ENCODE data around the gene UBE2G2. TPM values are rescaled to one million over a fixed set of nuclear protein-coding genes. Genes with fewer than 3 reads are reported as not detected.

Gene UBE2G2
- total RNA-seq, 1 experiment from 2014 or later: 147 TPM

DNA sequence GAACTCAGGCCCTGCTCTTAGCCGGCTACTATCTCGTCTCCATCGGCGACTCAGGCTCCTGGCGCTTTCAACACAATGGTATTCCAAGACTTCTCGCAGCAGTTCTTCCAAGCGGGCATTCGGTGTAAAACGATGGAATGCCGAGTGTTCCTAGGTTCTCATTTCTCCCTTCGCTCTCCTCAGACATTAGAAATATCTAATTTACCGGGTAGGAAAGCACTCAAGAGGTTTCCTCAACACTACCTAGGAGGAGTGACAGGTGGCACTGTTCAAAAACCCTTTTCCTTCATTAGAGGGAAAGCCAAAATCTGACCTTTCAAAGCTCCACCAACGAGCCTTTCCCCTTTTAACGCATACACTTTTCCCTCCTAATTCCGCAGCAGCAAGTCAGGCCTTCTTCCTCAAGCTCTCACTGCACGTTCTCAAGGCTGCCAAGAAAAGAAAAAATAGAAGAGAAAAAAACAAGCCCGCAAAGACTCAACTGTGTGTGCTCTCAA is 601 bp downstream of the UBE2G2 start:
- POLR2A ChIA-PET: interaction anchor here (0.6 to 5.4 kb wide), 24 partner anchors 8 to 1176 kb away, joined by 3 to 161 read pairs (median 4); partner anchors contain the start of genes PTTG1IP, SLX9 and SUMO3
- Mint-ChIP-seq H3K4me3 (ENCODE audit: unreplicated experiment) (peak overlapping the region; percentile 89), H3K4me1 (ENCODE audit: insufficient read depth, unreplicated experiment) (peaks cover 34% of the 10 kb centered on the region), H3K27ac (ENCODE audit: low read depth, unreplicated experiment) (peak overlapping the region; percentile 54), H3K27me3 (ENCODE audit: insufficient read depth, unreplicated experiment) (no peaks in the 10 kb centered on the region), H3K9me3 (ENCODE audit: unreplicated experiment) (no peaks in the 10 kb centered on the region), H3K36me3 (ENCODE audit: insufficient read depth, unreplicated experiment) (peaks cover 54% of the 10 kb centered on the region)
- peak; percentile 59 for DNase-seq (ENCODE audit: unreplicated experiment)
- TSS peak; percentile 29 for BruUV-seq (replicated peaks)
- TF ChIP-seq, protein P1, sequence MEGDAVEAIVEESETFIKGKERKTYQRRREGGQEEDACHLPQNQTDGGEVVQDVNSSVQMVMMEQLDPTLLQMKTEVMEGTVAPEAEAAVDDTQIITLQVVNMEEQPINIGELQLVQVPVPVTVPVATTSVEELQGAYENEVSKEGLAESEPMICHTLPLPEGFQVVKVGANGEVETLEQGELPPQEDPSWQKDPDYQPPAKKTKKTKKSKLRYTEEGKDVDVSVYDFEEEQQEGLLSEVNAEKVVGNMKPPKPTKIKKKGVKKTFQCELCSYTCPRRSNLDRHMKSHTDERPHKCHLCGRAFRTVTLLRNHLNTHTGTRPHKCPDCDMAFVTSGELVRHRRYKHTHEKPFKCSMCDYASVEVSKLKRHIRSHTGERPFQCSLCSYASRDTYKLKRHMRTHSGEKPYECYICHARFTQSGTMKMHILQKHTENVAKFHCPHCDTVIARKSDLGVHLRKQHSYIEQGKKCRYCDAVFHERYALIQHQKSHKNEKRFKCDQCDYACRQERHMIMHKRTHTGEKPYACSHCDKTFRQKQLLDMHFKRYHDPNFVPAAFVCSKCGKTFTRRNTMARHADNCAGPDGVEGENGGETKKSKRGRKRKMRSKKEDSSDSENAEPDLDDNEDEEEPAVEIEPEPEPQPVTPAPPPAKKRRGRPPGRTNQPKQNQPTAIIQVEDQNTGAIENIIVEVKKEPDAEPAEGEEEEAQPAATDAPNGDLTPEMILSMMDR (IDR thresholded peaks at IDR 0.05; ENCODE audit: unreplicated experiment): peak; percentile 49
- CTCF ChIA-PET: interaction anchor here (0.6 to 4.6 kb wide), 35 partner anchors 8 to 339 kb away, joined by 3 to 48 read pairs (median 5); partner anchors contain the start of genes KRTAP12-2 and SLX9
- intact Hi-C loops (cut with micrococcal nuclease): loop anchor here (1.0 to 2.0 kb wide), 5 partner anchors 46 to 328 kb away; no protein-coding TSS in a partner anchor

DNA sequence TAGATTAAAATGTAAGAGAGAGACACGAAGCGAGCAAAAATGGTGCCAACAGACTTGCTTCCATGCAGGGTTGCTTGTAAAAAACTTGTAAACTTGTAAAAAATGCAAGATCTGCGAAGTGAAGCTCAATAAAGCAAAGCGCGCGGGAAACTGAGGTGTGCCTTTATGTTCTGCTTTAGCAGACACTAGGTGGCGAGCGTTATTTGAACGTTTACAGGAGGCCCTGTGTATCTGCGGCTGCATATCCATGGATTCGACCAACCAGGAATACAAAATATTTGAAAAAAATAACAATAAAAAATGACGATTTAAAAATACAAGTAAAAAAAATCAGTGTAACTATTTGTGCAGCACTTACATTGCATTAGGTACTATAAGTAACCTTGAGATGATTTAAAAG is 1.5 kb downstream of the UBE2G2 start:
- BruUV-seq (replicated peaks): no TSS peak
- Mint-ChIP-seq H3K9me3 (ENCODE audit: unreplicated experiment) (no peaks in the 10 kb centered on the region), H3K27ac (ENCODE audit: low read depth, unreplicated experiment) (no peak overlapping the region), H3K4me3 (ENCODE audit: unreplicated experiment) (peak overlapping the region; percentile 89), H3K4me1 (ENCODE audit: insufficient read depth, unreplicated experiment) (peaks cover 34% of the 10 kb centered on the region), H3K27me3 (ENCODE audit: insufficient read depth, unreplicated experiment) (no peaks in the 10 kb centered on the region), H3K36me3 (ENCODE audit: insufficient read depth, unreplicated experiment) (peaks cover 46% of the 10 kb centered on the region)
- TF ChIP-seq, protein P1 (IDR thresholded peaks at IDR 0.05; ENCODE audit: unreplicated experiment): peak; percentile 54
- ChIA-PET CTCF (interaction anchor here (0.7 to 4.6 kb wide), 32 partner anchors 8 to 337 kb away, joined by 3 to 48 read pairs (median 5); partner anchors contain the start of genes PTTG1IP and SLX9), POLR2A (interaction anchor here (1.0 to 5.4 kb wide), 7 partner anchors 9 to 139 kb away, joined by 3 to 161 read pairs (median 7); partner anchors contain the start of genes PTTG1IP and SLX9)
- intact Hi-C loops (cut with micrococcal nuclease): loop anchor here (1.0 to 2.0 kb wide), 3 partner anchors 47 to 329 kb away; no protein-coding TSS in a partner anchor
- peak; percentile 77 for DNase-seq (ENCODE audit: unreplicated experiment)

DNA sequence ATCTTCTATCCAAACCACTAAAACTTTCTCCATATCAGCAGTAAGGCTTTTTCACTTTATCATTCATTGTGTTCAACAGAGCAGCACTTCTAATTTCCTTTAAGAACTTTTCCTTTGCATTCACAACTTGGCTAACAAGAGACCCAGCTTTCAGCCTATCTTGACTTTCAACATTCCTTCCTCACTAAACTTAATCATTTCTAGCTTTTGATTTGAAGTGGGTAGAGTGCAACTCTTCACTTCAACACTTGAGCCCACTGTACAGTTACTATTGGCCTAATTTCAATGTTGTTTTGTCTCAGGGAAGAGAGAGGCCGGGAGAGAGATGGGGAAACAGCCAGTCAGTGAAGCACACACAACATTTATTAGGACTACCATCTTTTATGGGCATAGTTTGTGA is 2.0 kb downstream of the UBE2G2 start:
- DNase-seq (ENCODE audit: unreplicated experiment): no peak
- intact Hi-C loops (cut with micrococcal nuclease): loop anchor here (1.0 to 2.0 kb wide), 3 partner anchors 47 to 329 kb away; no protein-coding TSS in a partner anchor
- Mint-ChIP-seq H3K4me3 (ENCODE audit: unreplicated experiment) (peak overlapping the region; percentile 89), H3K27me3 (ENCODE audit: insufficient read depth, unreplicated experiment) (no peaks in the 10 kb centered on the region), H3K36me3 (ENCODE audit: insufficient read depth, unreplicated experiment) (peaks cover 43% of the 10 kb centered on the region), H3K9me3 (ENCODE audit: unreplicated experiment) (no peaks in the 10 kb centered on the region), H3K27ac (ENCODE audit: low read depth, unreplicated experiment) (no peak overlapping the region), H3K4me1 (ENCODE audit: insufficient read depth, unreplicated experiment) (peaks cover 34% of the 10 kb centered on the region)
- no TSS peak for BruUV-seq (replicated peaks)
- ChIA-PET CTCF (interaction anchor here (0.6 to 4.6 kb wide), 29 partner anchors 8 to 338 kb away, joined by 3 to 48 read pairs (median 5); partner anchors contain the start of genes PTTG1IP and SLX9), POLR2A (interaction anchor here (1.0 to 5.4 kb wide), 5 partner anchors 38 to 139 kb away, joined by 3 to 161 read pairs (median 12); partner anchors contain the start of genes PTTG1IP and SLX9)
- TF ChIP-seq, protein P1 (IDR thresholded peaks at IDR 0.05; ENCODE audit: unreplicated experiment): no peak

DNA sequence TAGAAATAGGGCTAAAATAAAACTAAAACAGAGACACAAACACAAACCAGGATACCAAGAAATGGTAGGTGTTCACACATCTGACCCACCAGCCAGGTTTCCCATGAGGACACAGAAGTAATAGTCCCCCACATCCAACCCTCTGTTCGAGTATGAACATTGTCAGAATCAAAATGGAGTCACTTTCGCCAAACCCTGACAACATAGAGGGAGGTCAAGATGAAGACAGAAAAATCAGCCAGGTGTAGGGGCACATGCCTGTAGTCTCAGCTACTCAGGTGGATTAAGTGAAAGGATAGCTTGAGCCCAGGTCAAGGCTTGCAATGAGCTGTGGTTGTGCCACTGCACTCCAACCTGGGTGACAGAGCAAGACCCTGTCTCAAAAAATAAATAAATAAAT is 3.8 kb downstream of the UBE2G2 start:
- Mint-ChIP-seq H3K4me1 (ENCODE audit: insufficient read depth, unreplicated experiment) (peaks cover 29% of the 10 kb centered on the region), H3K27ac (ENCODE audit: low read depth, unreplicated experiment) (no peak overlapping the region), H3K4me3 (ENCODE audit: unreplicated experiment) (no peak overlapping the region), H3K36me3 (ENCODE audit: insufficient read depth, unreplicated experiment) (peaks cover 47% of the 10 kb centered on the region), H3K9me3 (ENCODE audit: unreplicated experiment) (no peaks in the 10 kb centered on the region), H3K27me3 (ENCODE audit: insufficient read depth, unreplicated experiment) (no peaks in the 10 kb centered on the region)
- ChIA-PET CTCF (interaction anchor here (0.7 kb wide), 1 partner anchor 22 kb away, joined by 3 read pairs; no protein-coding TSS in a partner anchor), POLR2A (no interaction called here)
- intact Hi-C loops (cut with micrococcal nuclease): no loop called here
- no peak for DNase-seq (ENCODE audit: unreplicated experiment)
- no TSS peak for BruUV-seq (replicated peaks)
- TF ChIP-seq, protein P1 (IDR thresholded peaks at IDR 0.05; ENCODE audit: unreplicated experiment): no peak
